Measurements from ENCODE around the gene FMR1NB. TPM values are rescaled to one million over a fixed set of nuclear protein-coding genes. Genes with fewer than 3 reads are reported as not detected.

The FMR1NB gene
- total RNA-seq, 1 donor from 2014 or later, result not detected

DNA sequence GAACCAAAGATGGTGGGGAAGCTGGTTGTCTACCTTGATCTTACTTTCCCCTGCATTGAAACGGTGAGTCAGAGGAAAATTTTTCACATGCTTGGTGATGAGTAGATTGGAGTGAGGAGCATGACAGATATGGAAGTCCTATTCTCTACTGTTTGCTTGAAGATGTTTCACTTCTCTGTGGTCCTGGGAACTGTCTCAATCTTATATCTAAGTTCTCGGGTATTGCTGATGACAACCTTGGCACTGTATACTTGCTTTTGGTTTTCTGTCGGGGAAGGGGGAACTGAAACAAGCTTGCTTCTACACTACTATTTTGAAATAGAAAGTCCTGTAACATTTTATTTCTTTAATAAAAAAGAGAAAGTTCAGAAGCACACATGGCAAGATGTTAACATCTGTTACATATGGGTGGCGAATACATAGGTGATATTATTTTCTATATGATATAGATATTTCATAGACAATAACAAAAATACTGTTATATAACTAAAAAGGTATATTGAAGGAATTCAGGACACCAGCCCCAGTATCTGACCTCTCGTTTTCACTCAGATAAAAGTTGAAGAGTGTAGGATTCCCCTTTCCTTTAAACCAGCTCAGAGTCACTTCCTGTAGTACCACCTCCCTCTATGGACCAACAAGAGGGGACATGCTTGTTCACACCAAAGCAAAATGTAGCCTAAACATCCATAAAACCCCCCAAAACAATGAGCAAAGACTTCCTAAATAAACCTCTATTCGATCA, 88.8 kb downstream of the FMR1NB start:
- Mint-ChIP-seq H3K4me3 (ENCODE audit: unreplicated experiment) (no peak overlapping the region), H3K36me3 (ENCODE audit: low read depth, unreplicated experiment) (no peaks in the 10 kb centered on the region), H3K27ac (ENCODE audit: unreplicated experiment) (no peak overlapping the region), H3K9me3 (ENCODE audit: unreplicated experiment) (peaks cover 4% of the 10 kb centered on the region), H3K4me1 (ENCODE audit: low read depth, unreplicated experiment) (no peaks in the 10 kb centered on the region), H3K27me3 (ENCODE audit: low read depth, unreplicated experiment) (no peaks in the 10 kb centered on the region)
- H3K27me3 ChIP-seq (ENCODE audit: insufficient read depth, low read length), result no peaks in the 10 kb centered on the region
- H3K4me1 ChIP-seq (ENCODE audit: insufficient read depth, low read length), result no peaks in the 10 kb centered on the region
- H3K9ac ChIP-seq (ENCODE audit: low read length), result no peak overlapping the region
- no peak overlapping the region for H3K4me2 ChIP-seq (ENCODE audit: low read length)
- no peaks in the 10 kb centered on the region for H3K36me3 ChIP-seq (ENCODE audit: insufficient read depth, low read length)
- no peaks in the 10 kb centered on the region for H3K9me3 ChIP-seq (ENCODE audit: insufficient read depth, low read depth, low read length)
- FAIRE-seq (no peak), DNase-seq (ENCODE audit: low read depth) (no peak)
- no peaks in the 10 kb centered on the region for H3K79me2 ChIP-seq (ENCODE audit: insufficient read depth, low read length)
- no peak overlapping the region for H3K27ac ChIP-seq (ENCODE audit: low read depth, low read length)
- TF ChIP-seq, protein P1, sequence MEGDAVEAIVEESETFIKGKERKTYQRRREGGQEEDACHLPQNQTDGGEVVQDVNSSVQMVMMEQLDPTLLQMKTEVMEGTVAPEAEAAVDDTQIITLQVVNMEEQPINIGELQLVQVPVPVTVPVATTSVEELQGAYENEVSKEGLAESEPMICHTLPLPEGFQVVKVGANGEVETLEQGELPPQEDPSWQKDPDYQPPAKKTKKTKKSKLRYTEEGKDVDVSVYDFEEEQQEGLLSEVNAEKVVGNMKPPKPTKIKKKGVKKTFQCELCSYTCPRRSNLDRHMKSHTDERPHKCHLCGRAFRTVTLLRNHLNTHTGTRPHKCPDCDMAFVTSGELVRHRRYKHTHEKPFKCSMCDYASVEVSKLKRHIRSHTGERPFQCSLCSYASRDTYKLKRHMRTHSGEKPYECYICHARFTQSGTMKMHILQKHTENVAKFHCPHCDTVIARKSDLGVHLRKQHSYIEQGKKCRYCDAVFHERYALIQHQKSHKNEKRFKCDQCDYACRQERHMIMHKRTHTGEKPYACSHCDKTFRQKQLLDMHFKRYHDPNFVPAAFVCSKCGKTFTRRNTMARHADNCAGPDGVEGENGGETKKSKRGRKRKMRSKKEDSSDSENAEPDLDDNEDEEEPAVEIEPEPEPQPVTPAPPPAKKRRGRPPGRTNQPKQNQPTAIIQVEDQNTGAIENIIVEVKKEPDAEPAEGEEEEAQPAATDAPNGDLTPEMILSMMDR (IDR thresholded peaks at IDR 0.05; ENCODE audit: insufficient read depth, low read depth, low read length), result no peak
- no peak for TF ChIP-seq EZH2 (IDR thresholded peaks at IDR 0.05; ENCODE audit: insufficient read depth, low read length)
- H2AFZ ChIP-seq (ENCODE audit: low read depth, low read length), result no peak overlapping the region
- H4K20me1 ChIP-seq (ENCODE audit: insufficient read depth, low read length), result no peaks in the 10 kb centered on the region
- no peak overlapping the region for H3K4me3 ChIP-seq (ENCODE audit: insufficient read depth, low read depth, low read length)

DNA sequence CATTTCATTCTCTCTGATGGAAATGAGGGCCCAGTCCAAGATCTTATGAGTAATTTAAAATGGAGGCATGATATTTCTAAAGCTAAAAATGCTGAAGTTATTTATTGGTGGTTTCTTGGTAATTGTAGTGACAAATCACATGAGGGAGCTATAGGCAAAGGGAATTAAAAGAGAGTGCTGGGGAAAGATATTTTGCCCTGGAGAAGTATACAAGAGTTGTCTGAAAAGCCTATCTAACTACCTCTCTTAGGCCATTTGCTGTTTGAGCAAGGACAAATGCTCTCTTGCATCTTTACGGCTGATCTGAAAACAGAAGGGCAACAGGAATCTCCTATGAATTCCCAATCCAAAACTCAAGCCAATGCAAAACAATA, 89.4 kb downstream of the FMR1NB start:
- FAIRE-seq (no peak), DNase-seq (ENCODE audit: low read depth) (no peak)
- no peaks in the 10 kb centered on the region for H3K36me3 Mint-ChIP-seq (ENCODE audit: low read depth, unreplicated experiment)
- Histone ChIP-seq H3K27me3 (ENCODE audit: insufficient read depth, low read length) (no peaks in the 10 kb centered on the region), H4K20me1 (ENCODE audit: insufficient read depth, low read length) (no peaks in the 10 kb centered on the region), H2AFZ (ENCODE audit: low read depth, low read length) (no peak overlapping the region), H3K36me3 (ENCODE audit: insufficient read depth, low read length) (no peaks in the 10 kb centered on the region), H3K4me2 (ENCODE audit: low read length) (no peak overlapping the region), H3K4me1 (ENCODE audit: insufficient read depth, low read length) (no peaks in the 10 kb centered on the region), H3K9ac (ENCODE audit: low read length) (no peak overlapping the region), H3K4me3 (ENCODE audit: insufficient read depth, low read depth, low read length) (no peak overlapping the region), H3K79me2 (ENCODE audit: insufficient read depth, low read length) (no peaks in the 10 kb centered on the region), H3K9me3 (ENCODE audit: insufficient read depth, low read depth, low read length) (no peaks in the 10 kb centered on the region), H3K27ac (ENCODE audit: low read depth, low read length) (no peak overlapping the region)
- no peak overlapping the region for H3K27ac Mint-ChIP-seq (ENCODE audit: unreplicated experiment)
- peaks cover 4% of the 10 kb centered on the region for H3K9me3 Mint-ChIP-seq (ENCODE audit: unreplicated experiment)
- H3K4me3 Mint-ChIP-seq (ENCODE audit: unreplicated experiment), result no peak overlapping the region
- H3K4me1 Mint-ChIP-seq (ENCODE audit: low read depth, unreplicated experiment), result no peaks in the 10 kb centered on the region
- no peak for TF ChIP-seq EZH2 (IDR thresholded peaks at IDR 0.05; ENCODE audit: insufficient read depth, low read length)
- TF ChIP-seq, protein P1 (IDR thresholded peaks at IDR 0.05; ENCODE audit: insufficient read depth, low read depth, low read length), result no peak
- no peaks in the 10 kb centered on the region for H3K27me3 Mint-ChIP-seq (ENCODE audit: low read depth, unreplicated experiment)

Other genes with a start within 250 kb of the FMR1NB start
- 45.6 and 45.9 TPM in 2 replicates for gene FMR1, start 69.4 kb upstream of the FMR1NB start, total RNA-seq

Measured in astrocyte (in vitro differentiated cells and primary cell).